Trophoblast cell (in vitro differentiated cells and primary cell): ENCODE measurements around the gene ACBD7.

ENCODE experiments used
- DNase-seq, 2 donors: peaks; one replicate each; pipeline ENCODE4 v3.0.0-alpha.2; 2016
- H2AFZ ChIP-seq: 2 replicates; pipeline ENCODE4 v1.6.1; 2013; ENCODE audit warnings: low read length, moderate library complexity, mild to moderate bottlenecking; ENCODE audit not compliant: insufficient read depth, poor library complexity
- H2AK5ac ChIP-seq: 2 replicates; pipeline ENCODE4 v1.6.1; 2013; ENCODE audit warnings: mild to moderate bottlenecking, low read length
- H2BK120ac ChIP-seq: 2 replicates; pipeline ENCODE4 v1.6.1; 2013; ENCODE audit warnings: low read length, mild to moderate bottlenecking, moderate library complexity; ENCODE audit not compliant: insufficient read depth, poor library complexity
- H2BK12ac ChIP-seq: 2 replicates; pipeline ENCODE4 v1.6.1; 2013; ENCODE audit warnings: mild to moderate bottlenecking, low read length, moderate library complexity
- H2BK5ac ChIP-seq: 2 replicates; pipeline ENCODE4 v1.6.1; 2013; ENCODE audit warnings: low read length, low read depth, moderate library complexity, mild to moderate bottlenecking; ENCODE audit not compliant: poor library complexity
- H3K14ac ChIP-seq: 2 replicates; pipeline ENCODE4 v1.6.1; 2013; ENCODE audit warnings: mild to moderate bottlenecking, low read length
- H3K18ac ChIP-seq: 2 replicates; pipeline ENCODE4 v1.6.1; 2013; ENCODE audit warnings: mild to moderate bottlenecking, low read length
- H3K23ac ChIP-seq: 2 replicates; pipeline ENCODE4 v1.6.1; 2013; ENCODE audit warnings: low read length
- H3K27ac ChIP-seq: 2 replicates; pipeline ENCODE4 v1.5.1; 2013; ENCODE audit warnings: low read depth, mild to moderate bottlenecking, inconsistent platforms, low read length, moderate library complexity
- H3K27me3 ChIP-seq: 2 replicates; pipeline ENCODE4 v1.6.1; 2013; ENCODE audit warnings: inconsistent platforms, mild to moderate bottlenecking, low read length, moderate library complexity; ENCODE audit not compliant: insufficient read depth
- H3K36me3 ChIP-seq, 2 experiments: 1 replicate in 1 of 2; 2 replicates in 1 of 2; pipeline ENCODE4 v1.6.1; 2013; ENCODE audit warnings: low read length in 2 of 2, mild to moderate bottlenecking in 2 of 2, moderate library complexity in 1 of 2; ENCODE audit not compliant: insufficient read depth in 2 of 2, control insufficient read depth in 1 of 2
- H3K4ac ChIP-seq: 2 replicates; pipeline ENCODE4 v1.6.1; 2013; ENCODE audit warnings: low read depth, mild to moderate bottlenecking, low read length, moderate library complexity
- H3K4me1 ChIP-seq, 2 experiments: 1 replicate in 1 of 2; 2 replicates in 1 of 2; pipeline ENCODE4 v1.6.1; 2013; ENCODE audit warnings: low read length in 2 of 2, mild to moderate bottlenecking in 2 of 2, moderate library complexity in 1 of 2; ENCODE audit not compliant: insufficient read depth in 2 of 2, control insufficient read depth in 1 of 2
- H3K4me2 ChIP-seq: 2 replicates; pipeline ENCODE4 v1.6.1; 2013; ENCODE audit warnings: inconsistent platforms, mild to moderate bottlenecking, low read length, moderate library complexity
- H3K4me3 ChIP-seq: 2 replicates; pipeline ENCODE4 v1.5.1; 2013; ENCODE audit warnings: mild to moderate bottlenecking, low read depth, low read length, inconsistent platforms
- H3K79me1 ChIP-seq: one replicate; pipeline ENCODE4 v1.6.1; 2013; ENCODE audit warnings: low read length
- H3K79me2 ChIP-seq: 2 replicates; pipeline ENCODE4 v1.6.1; 2013; ENCODE audit warnings: low read length, mild to moderate bottlenecking; ENCODE audit not compliant: control insufficient read depth, insufficient read depth, poor library complexity
- H3K9ac ChIP-seq: 2 replicates; pipeline ENCODE4 v1.6.1; 2013; ENCODE audit warnings: mild to moderate bottlenecking, low read length
- H3K9me3 ChIP-seq: 2 replicates; pipeline ENCODE4 v1.6.1; 2013; ENCODE audit warnings: low read depth, mild to moderate bottlenecking, control low read depth, inconsistent platforms, low read length; ENCODE audit not compliant: insufficient read depth
- H4K12ac ChIP-seq: 2 replicates; pipeline ENCODE4 v1.6.1; 2013; ENCODE audit warnings: low read depth, mild to moderate bottlenecking, low read length, moderate library complexity
- H4K8ac ChIP-seq: 2 replicates; pipeline ENCODE4 v1.6.1; 2013; ENCODE audit warnings: low read depth, mild to moderate bottlenecking, low read length, moderate library complexity
- H4K91ac ChIP-seq: one replicate; pipeline ENCODE4 v1.6.1; 2013; ENCODE audit warnings: low read depth, mild to moderate bottlenecking, low read length, moderate library complexity
- WGBS: extraction: QIAGEN DNeasy Blood & Tissue Kit; methylation state at CpG from one replicate; pipeline ENCODE4 v1.1.7; 2013; ENCODE audit warnings: missing lambda C conversion rate; ENCODE audit not compliant: insufficient read length, insufficient coverage; ENCODE audit errors: extremely low coverage; 5-methylcytosine and 5-hydroxymethylcytosine counted together

The ACBD7 gene

GRCh38 chr10:15103513-15103912 is 14.9 kb upstream of the ACBD7 start:
- Histone ChIP-seq H2BK12ac (no peak overlapping the region), H3K79me2 (peaks cover 10% of the 10 kb centered on the region), H4K12ac (no peak overlapping the region), H3K4me1 (no peaks in the 10 kb centered on the region), H3K27me3 (no peaks in the 10 kb centered on the region), H3K14ac (no peak overlapping the region), H3K79me1 (no peaks in the 10 kb centered on the region), H3K9ac (no peak overlapping the region), H3K23ac (no peak overlapping the region), H4K91ac (no peak overlapping the region), H4K8ac (no peak overlapping the region), H3K18ac (no peak overlapping the region), H3K9me3 (no peaks in the 10 kb centered on the region), H2BK5ac (no peak overlapping the region), H3K4me3 (no peak overlapping the region), H3K4me2 (no peak overlapping the region), H3K36me3 (peaks cover 27 to 32% of the 10 kb centered on the region in 2 experiments), H3K4ac (no peak overlapping the region), H2AK5ac (no peak overlapping the region), H2BK120ac (no peak overlapping the region), H3K27ac (no peak overlapping the region), H2AFZ (no peak overlapping the region)
- WGBS: no CpG with 5 or more reads among the region's 9 CpGs
- DNase-seq: no peak

- no peak overlapping the region for H4K91ac ChIP-seq
- H3K18ac ChIP-seq: no peak overlapping the region
- peaks cover 19% of the 10 kb centered on the region for H3K79me2 ChIP-seq
- H2BK120ac ChIP-seq: no peak overlapping the region
- H3K4me2 ChIP-seq: no peak overlapping the region
- no peak overlapping the region for H3K23ac ChIP-seq
- DNase-seq: no peak
- no peak overlapping the region for H2AK5ac ChIP-seq
- H3K27me3 ChIP-seq: no peaks in the 10 kb centered on the region
- H3K4me3 ChIP-seq: no peak overlapping the region
- H2BK5ac ChIP-seq: no peak overlapping the region
- peak overlapping the region; percentile 61 for H3K4ac ChIP-seq
- peaks cover 2 to 6% of the 10 kb centered on the region in 2 experiments for H3K4me1 ChIP-seq
- H3K79me1 ChIP-seq: peaks cover 8% of the 10 kb centered on the region
- no peak overlapping the region for H3K14ac ChIP-seq
- no peak overlapping the region for H4K8ac ChIP-seq
- H2AFZ ChIP-seq: no peak overlapping the region
- no peak overlapping the region for H3K27ac ChIP-seq
- H3K9me3 ChIP-seq: no peaks in the 10 kb centered on the region
- peaks cover 23 to 31% of the 10 kb centered on the region in 2 experiments for H3K36me3 ChIP-seq
- H2BK12ac ChIP-seq: no peak overlapping the region
- H4K12ac ChIP-seq: no peak overlapping the region
- no peak overlapping the region for H3K9ac ChIP-seq
- no CpG with 5 or more reads among the region's 4 CpGs for WGBS
Measured at GRCh38 chr10:15099886-15100285, 11.3 kb upstream of the ACBD7 start.

- Histone ChIP-seq H4K91ac (peak within 1 kb of the TSS; percentile 96), H2BK120ac (peak within 1 kb of the TSS; percentile 92)
- peak; percentile 96 to 98 for DNase-seq
Measured at GRCh38 chr10:15097011-15097812, 8.6 kb upstream of the ACBD7 start, which contains the start of gene RPP38. Gene RPP38, plus strand, starts transcription at chr10:15097355. Its CDS starts 5,960 bp downstream, at chr10:15103315.

GRCh38 chr10:15096661-15097010 is 8.1 kb upstream of the ACBD7 start:
- H3K4ac ChIP-seq: no peak overlapping the region
- no peak overlapping the region for H3K23ac ChIP-seq
- peak overlapping the region; percentile 36 for H3K9ac ChIP-seq
- no peak overlapping the region for H4K91ac ChIP-seq
- no peak overlapping the region for H3K27ac ChIP-seq
- peaks cover 3 to 5% of the 10 kb centered on the region in 2 experiments for H3K36me3 ChIP-seq
- H3K18ac ChIP-seq: no peak overlapping the region
- no CpG with 5 or more reads among the region's 11 CpGs for WGBS
- peaks cover 19% of the 10 kb centered on the region for H3K79me2 ChIP-seq
- peak overlapping the region; percentile 61 for H2AFZ ChIP-seq
- H3K9me3 ChIP-seq: no peaks in the 10 kb centered on the region
- no peak overlapping the region for H2BK5ac ChIP-seq
- peak overlapping the region; percentile 75 for H3K4me3 ChIP-seq
- H3K14ac ChIP-seq: no peak overlapping the region
- H4K8ac ChIP-seq: peak overlapping the region; percentile 59
- no peak overlapping the region for H2BK120ac ChIP-seq
- H3K27me3 ChIP-seq: no peaks in the 10 kb centered on the region
- peaks cover 8% of the 10 kb centered on the region for H3K79me1 ChIP-seq
- H2AK5ac ChIP-seq: no peak overlapping the region
- H3K4me1 ChIP-seq: peaks cover 2 to 6% of the 10 kb centered on the region in 2 experiments
- H2BK12ac ChIP-seq: no peak overlapping the region
- H4K12ac ChIP-seq: no peak overlapping the region
- peak overlapping the region; percentile 96 for H3K4me2 ChIP-seq
- no peak for DNase-seq

More at GRCh38 chr10:15097011-15097812, 8.6 kb upstream of the ACBD7 start, which contains the start of gene RPP38:
- Histone ChIP-seq H3K4me2 (peak within 1 kb of the TSS; percentile 96), H2AK5ac (no peak within 1 kb of the TSS), H3K27ac (peak within 1 kb of the TSS; percentile 99), H3K27me3 (no peaks in the 10 kb centered on the region), H3K79me1 (peaks cover 8% of the 10 kb centered on the region), H3K4ac (peak within 1 kb of the TSS; percentile 77), H3K36me3 (peaks cover 7 to 11% of the 10 kb centered on the region in 2 experiments), H3K4me1 (peaks cover 2 to 6% of the 10 kb centered on the region in 2 experiments), H3K18ac (peak within 1 kb of the TSS; percentile 85), H4K12ac (peak within 1 kb of the TSS; percentile 92), H4K8ac (peak within 1 kb of the TSS; percentile 95), H2BK12ac (no peak within 1 kb of the TSS), H3K79me2 (peaks cover 19% of the 10 kb centered on the region), H3K4me3 (peak within 1 kb of the TSS; percentile 89), H2AFZ (peak within 1 kb of the TSS; percentile 76), H3K23ac (no peak within 1 kb of the TSS), H2BK5ac (peak within 1 kb of the TSS; percentile 95), H3K14ac (peak within 1 kb of the TSS; percentile 87), H3K9ac (peak within 1 kb of the TSS; percentile 91), H3K9me3 (no peaks in the 10 kb centered on the region)
- no CpG with 5 or more reads among the region's 84 CpGs for WGBS
